DND-41 (cell line): ENCODE measurements around the gene FREM1.

Source experiments
- CTCF ChIP-seq: IDR thresholded peaks from 2 replicates; pipeline ENCODE4 v1.5.1; 2012; ENCODE audit warnings: borderline replicate concordance, low read length, moderate library complexity, mild to moderate bottlenecking; ENCODE audit not compliant: poor library complexity, severe bottlenecking; ENCODE audit errors: extremely low read depth
- EZH2 ChIP-seq: IDR thresholded peaks from 3 replicates; pipeline ENCODE4 v1.6.1; 2012; ENCODE audit warnings: borderline replicate concordance, low read depth, mild to moderate bottlenecking, moderate library complexity, low read length, inconsistent platforms; ENCODE audit not compliant: severe bottlenecking

GRCh38 chr9:14749741-14750211 lies 160.5 kb downstream of the FREM1 start:
- TF ChIP-seq CTCF (no peak), EZH2 (no peak)
